H1 (cell line): Measurements from ENCODE around the gene TMTC2. TPM values are rescaled to one million over a fixed set of nuclear protein-coding genes. Genes with fewer than 3 reads are reported as not detected.

Experiments
- CTCF ChIA-PET: fragments of 300-600 bp; sonication (Branson Sonifier 250); formaldehyde crosslinking; loops from one replicate; lab custom pipeline; 2021; ENCODE audit not compliant: partially characterized antibody; lab: Charles Lee
- POLR2A ChIA-PET: fragments of 300-600 bp; sonication (Branson Sonifier 250); formaldehyde crosslinking; loops from one replicate; lab custom pipeline; 2021; ENCODE audit warnings: inconsistent platforms; ENCODE audit not compliant: partially characterized antibody; lab: Charles Lee
- DNase-seq, 2 experiments: peaks; one replicate each; pipeline versions ENCODE4 v3.0.0 to v3.0.0-alpha.2; 2010 to 2022; ENCODE audit warnings: low spot score in 2 of 2, low read depth in 1 of 2, mixed read lengths in 1 of 2
- FAIRE-seq: peaks from 2 replicates; lab custom pipeline; 2011; peaks lifted over from hg19 to GRCh38; lab: Jason Lieb, UNC
- H2AFZ ChIP-seq: 2 replicates; pipeline ENCODE4 v1.8.1; 2012; ENCODE audit warnings: low read length, inconsistent platforms
- H2AK5ac ChIP-seq: 2 replicates; pipeline ENCODE4 v1.6.1; 2013; ENCODE audit warnings: low read depth, low read length
- H2BK120ac ChIP-seq: replicated peaks from 2 replicates; pipeline ENCODE3; 2013; ENCODE audit warnings: low read depth, low read length, inconsistent platforms
- H2BK12ac ChIP-seq: 2 replicates; pipeline ENCODE4 v1.6.1; 2013; ENCODE audit warnings: low read depth, low read length
- H2BK15ac ChIP-seq: 2 replicates; pipeline ENCODE4 v1.6.1; 2013; ENCODE audit warnings: low read length
- H2BK20ac ChIP-seq: 2 replicates; pipeline ENCODE4 v1.6.1; 2013; ENCODE audit warnings: low read length
- H2BK5ac ChIP-seq: 2 replicates; pipeline ENCODE4 v1.6.1; 2013; ENCODE audit warnings: low read depth, low read length
- H3K14ac ChIP-seq: 2 replicates; pipeline ENCODE4 v1.6.1; 2013; ENCODE audit warnings: inconsistent platforms; ENCODE audit not compliant: insufficient read length
- H3K18ac ChIP-seq: 2 replicates; pipeline ENCODE4 v1.6.1; 2013; ENCODE audit warnings: low read length; ENCODE audit errors: extremely low read depth
- H3K23ac ChIP-seq: 2 replicates; pipeline ENCODE4 v1.6.1; 2013; ENCODE audit warnings: inconsistent platforms; ENCODE audit not compliant: insufficient read length
- H3K23me2 ChIP-seq: 2 replicates; pipeline ENCODE4 v1.6.1; 2013; ENCODE audit warnings: low read depth, low read length
- H3K27ac ChIP-seq: 2 replicates; pipeline ENCODE4 v1.6.1; 2011; ENCODE audit warnings: low read depth, low read length, inconsistent platforms
- H3K27me3 ChIP-seq, 4 experiments: replicated peaks in 1 of 4; 1 replicate in 1 of 4; 2 replicates in 3 of 4; pipeline versions ENCODE4 v1.6.1 to v1.8.1; 2011 to 2013; ENCODE audit warnings: low read length in 3 of 4, mild to moderate bottlenecking in 3 of 4, inconsistent platforms in 2 of 4, mixed read lengths in 2 of 4, moderate library complexity in 1 of 4; ENCODE audit not compliant: control insufficient read depth in 3 of 4, insufficient read depth in 3 of 4; ENCODE audit errors: extremely low read depth in 1 of 4
- H3K36me3 ChIP-seq, 4 experiments: 2 replicates each; pipeline versions ENCODE4 v1.6.1 to v1.8.1; 2011 to 2013; ENCODE audit warnings: mild to moderate bottlenecking in 4 of 4, low read length in 3 of 4, moderate library complexity in 2 of 4, control low read depth in 1 of 4, inconsistent platforms in 1 of 4; ENCODE audit not compliant: insufficient read depth in 4 of 4, control insufficient read depth in 2 of 4
- H3K4ac ChIP-seq: replicated peaks from 2 replicates; pipeline ENCODE3; 2013; ENCODE audit warnings: low read length, low read depth, mixed read lengths, inconsistent platforms; ENCODE audit not compliant: insufficient read length
- H3K4me1 ChIP-seq, 4 experiments: replicated peaks in 1 of 4; 1 replicate in 1 of 4; 2 replicates in 3 of 4; pipeline versions ENCODE4 v1.6.1 to v1.8.1; 2011 to 2013; ENCODE audit warnings: low read length in 3 of 4, inconsistent platforms in 2 of 4, mixed read lengths in 1 of 4; ENCODE audit not compliant: insufficient read depth in 4 of 4, control insufficient read depth in 3 of 4
- H3K4me2 ChIP-seq, 2 experiments: 2 replicates each; pipeline versions ENCODE4 v1.6.1 to v1.8.1; 2011 to 2013; ENCODE audit warnings: low read depth in 2 of 2, low read length in 2 of 2, control low read depth in 1 of 2, inconsistent platforms in 1 of 2, mild to moderate bottlenecking in 1 of 2; ENCODE audit not compliant: insufficient read depth in 1 of 2
- H3K4me3 ChIP-seq, 4 experiments: fragments of 200-600, 300-600 bp in 1 of 4; sonication (generic), shearing (Covaris generic), sonication (Bioruptor Twin) in 1 of 4; 2 replicates each; pipeline versions ENCODE4 v1.5.1 to v1.8.1; 2011 to 2016; ENCODE audit warnings: low read length in 4 of 4, low read depth in 3 of 4, control low read depth in 2 of 4, inconsistent platforms in 2 of 4, mild to moderate bottlenecking in 2 of 4, mixed read lengths in 1 of 4, moderate library complexity in 1 of 4; ENCODE audit not compliant: insufficient read depth in 2 of 4; ENCODE audit errors: extremely low read depth in 1 of 4
- H3K56ac ChIP-seq: replicated peaks from 2 replicates; pipeline ENCODE3; 2013; ENCODE audit warnings: low read depth, mild to moderate bottlenecking, mixed read lengths, low read length, inconsistent platforms; ENCODE audit not compliant: insufficient read length
- H3K79me1 ChIP-seq: 2 replicates; pipeline ENCODE4 v1.6.1; 2013; ENCODE audit warnings: low read depth, low read length, control low read depth
- H3K79me2 ChIP-seq, 2 experiments: 2 replicates each; pipeline versions ENCODE4 v1.6.1 to v1.8.1; 2012 to 2013; ENCODE audit warnings: low read length in 2 of 2, mild to moderate bottlenecking in 2 of 2, inconsistent platforms in 1 of 2; ENCODE audit not compliant: insufficient read depth in 2 of 2, control insufficient read depth in 1 of 2
- H3K9ac ChIP-seq, 4 experiments: replicated peaks in 1 of 4; 1 replicate in 1 of 4; 2 replicates in 3 of 4; pipeline versions ENCODE4 v1.6.1 to v1.8.1; 2011 to 2013; ENCODE audit warnings: low read depth in 3 of 4, low read length in 3 of 4, control low read depth in 2 of 4, mild to moderate bottlenecking in 2 of 4, moderate library complexity in 2 of 4, inconsistent platforms in 1 of 4; ENCODE audit errors: extremely low read depth in 1 of 4
- H3K9me3 ChIP-seq, 2 experiments: 2 replicates each; pipeline versions ENCODE4 v1.6.1 to v1.8.1; 2012 to 2013; ENCODE audit warnings: mild to moderate bottlenecking in 2 of 2, moderate library complexity in 2 of 2, control low read depth in 1 of 2, inconsistent platforms in 1 of 2, low read depth in 1 of 2, low read length in 1 of 2, mixed read lengths in 1 of 2; ENCODE audit not compliant: insufficient read depth in 2 of 2
- H4K20me1 ChIP-seq, 2 experiments: replicated peaks in 1 of 2; 2 replicates each; pipeline versions ENCODE3 to v1.8.1; 2011 to 2013; ENCODE audit warnings: inconsistent platforms in 2 of 2, low read length in 2 of 2, mild to moderate bottlenecking in 1 of 2; ENCODE audit not compliant: insufficient read depth in 2 of 2, control insufficient read depth in 1 of 2
- H4K5ac ChIP-seq: 2 replicates; pipeline ENCODE4 v1.6.1; 2013; ENCODE audit warnings: low read length, low read depth, mixed read lengths, inconsistent platforms; ENCODE audit not compliant: insufficient read length
- H4K8ac ChIP-seq: 2 replicates; pipeline ENCODE4 v1.8.0; 2013; ENCODE audit warnings: mild to moderate bottlenecking, moderate library complexity, low read length, inconsistent platforms; ENCODE audit not compliant: insufficient read depth; ENCODE audit errors: extremely low read depth
- H4K91ac ChIP-seq: replicated peaks from 2 replicates; pipeline ENCODE3; 2013; ENCODE audit warnings: low read length, mixed read lengths, inconsistent platforms; ENCODE audit not compliant: insufficient read length
- BACH1 ChIP-seq: IDR thresholded peaks from 2 replicates; pipeline ENCODE4 v1.6.1; 2012; ENCODE audit warnings: low read length, improper control_type of control experiment
- BCL11A ChIP-seq, 2 experiments: IDR thresholded peaks; one replicate each; pipeline ENCODE4 v1.6.1; 2011; ENCODE audit warnings: low read depth in 2 of 2, low read length in 2 of 2, mild to moderate bottlenecking in 2 of 2
- MAFK ChIP-seq: IDR thresholded peaks from 2 replicates; pipeline ENCODE4 v1.6.1; 2012; ENCODE audit warnings: low read depth, mild to moderate bottlenecking, improper control_type of control experiment, low read length
- POLR2AphosphoS5 ChIP-seq: IDR thresholded peaks from 2 replicates; pipeline ENCODE4 v1.6.1; 2011; ENCODE audit warnings: low read depth, low read length
- RXRA ChIP-seq: IDR thresholded peaks from 2 replicates; pipeline ENCODE4 v1.6.1; 2011; ENCODE audit warnings: low read depth, mild to moderate bottlenecking, low read length, moderate library complexity; ENCODE audit not compliant: insufficient read depth
- SP1 ChIP-seq: IDR thresholded peaks from 2 replicates; pipeline ENCODE4 v1.6.1; 2011; ENCODE audit warnings: low read depth, low read length
- SRF ChIP-seq: IDR thresholded peaks from 2 replicates; pipeline ENCODE4 v1.6.1; 2011; ENCODE audit warnings: mild to moderate bottlenecking, low read depth, low read length, moderate library complexity
- TBP ChIP-seq: IDR thresholded peaks from 2 replicates; pipeline ENCODE4 v1.6.1; 2011; ENCODE audit warnings: low read depth, low read length, improper control_type of control experiment
- ZNF274 ChIP-seq: IDR thresholded peaks from 2 replicates; pipeline ENCODE4 v1.7.0; 2012; ENCODE audit warnings: low read length, borderline replicate concordance; ENCODE audit errors: extremely low read depth
- WGBS, 2 experiments: shearing (Covaris generic) in 1 of 2; methylation state at CpG; one replicate each; pipeline versions ENCODE4 v1.1.6 to v1.1.7; 2013 to 2015; ENCODE audit warnings: low lambda C conversion rate in 2 of 2, mixed read lengths in 2 of 2, inconsistent platforms in 1 of 2, low coverage in 1 of 2, missing lambda C conversion rate in 1 of 2; ENCODE audit not compliant: insufficient replicate concordance in 2 of 2, insufficient coverage in 1 of 2, insufficient read length in 1 of 2; ENCODE audit errors: extremely low coverage in 1 of 2, missing lambda C conversion rate in 1 of 2; 5-methylcytosine and 5-hydroxymethylcytosine counted together
- polyA plus RNA-seq, 7 experiments: library from polyadenylated mRNA; depleted of rRNA in 3 of 7; stranded (reverse) in 5 of 7; unstranded in 2 of 7; fragments of >200 nt in 5 of 7; fragments of 200-250 nt in 2 of 7; gene quantifications; 1 replicate in 5 of 7; 2 replicates in 1 of 7; 4 replicates in 1 of 7; pipeline versions ENCODE4 v1.2.1 to v1.2.3, GENCODE V29; 2011 to 2013; ENCODE audit warnings: missing spikeins in 2 of 7, mixed read lengths in 2 of 7
- total RNA-seq: library from RNA; stranded (reverse); fragmentation: NEBNext Ultra II Directional; extraction: Animal tissue kit (Norgen Biotek cat#: 25700); gene quantifications from 2 replicates; pipeline ENCODE4 v1.2.1, GENCODE V29; 2021
- TF ChIP-seq, protein P1 (sequence below): IDR thresholded peaks from 2 replicates; pipeline ENCODE4 v1.6.1; 2011; ENCODE audit warnings: low read length, improper control_type of control experiment

The TMTC2 gene
- total and polyA plus RNA-seq, 2 of the 8 experiments (the other 6 are each of a cell fraction or from before 2014, with no cell fraction given), result 2.3 to 3.9 TPM

DNA sequence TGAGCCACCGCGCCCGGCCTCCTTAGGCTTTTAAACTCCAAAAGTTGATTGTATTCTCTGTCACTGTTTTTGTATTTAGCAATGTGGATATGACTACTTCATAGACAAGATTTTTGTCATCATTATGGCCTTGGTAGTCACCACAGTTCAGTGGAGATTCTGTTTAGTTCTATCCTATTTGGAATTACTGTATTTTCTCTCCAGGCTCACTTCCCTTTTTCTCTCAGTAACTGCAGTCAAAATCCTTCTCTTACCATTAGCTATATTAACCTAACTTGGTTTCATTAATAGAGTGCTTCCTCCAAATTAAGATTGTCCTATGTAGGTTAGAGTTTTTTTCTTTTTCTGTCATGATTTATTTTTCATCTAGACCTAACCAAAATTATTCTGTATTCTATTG lies 283.9 kb downstream of the TMTC2 start:
- DNase-seq (no peak), FAIRE-seq (no peak)
- no peak overlapping the region for H4K8ac ChIP-seq
- TF ChIP-seq ZNF274 (no peak), RXRA (no peak), BCL11A (IDR thresholded peaks at IDR 0.05; ENCODE audit: low read depth in 2 of 2, low read length in 2 of 2) (no peak), POLR2AphosphoS5 (no peak), MAFK (no peak), SRF (no peak), TBP (no peak), SP1 (no peak), BACH1 (no peak)
- TF ChIP-seq, protein P1, sequence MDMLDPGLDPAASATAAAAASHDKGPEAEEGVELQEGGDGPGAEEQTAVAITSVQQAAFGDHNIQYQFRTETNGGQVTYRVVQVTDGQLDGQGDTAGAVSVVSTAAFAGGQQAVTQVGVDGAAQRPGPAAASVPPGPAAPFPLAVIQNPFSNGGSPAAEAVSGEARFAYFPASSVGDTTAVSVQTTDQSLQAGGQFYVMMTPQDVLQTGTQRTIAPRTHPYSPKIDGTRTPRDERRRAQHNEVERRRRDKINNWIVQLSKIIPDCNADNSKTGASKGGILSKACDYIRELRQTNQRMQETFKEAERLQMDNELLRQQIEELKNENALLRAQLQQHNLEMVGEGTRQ, result no peak
- no peak overlapping the region for H2AK5ac ChIP-seq
- no peaks in the 10 kb centered on the region for H3K79me1 ChIP-seq
- no peak overlapping the region for H2BK5ac ChIP-seq
- no peak overlapping the region for H2AFZ ChIP-seq
- no peak overlapping the region for H4K91ac ChIP-seq
- H3K4me1 ChIP-seq, result no peaks in the 10 kb centered on the region
- H4K5ac ChIP-seq, result no peak overlapping the region
- H3K27ac ChIP-seq, result no peak overlapping the region
- no peaks in the 10 kb centered on the region for H3K23me2 ChIP-seq
- no peak overlapping the region for H2BK15ac ChIP-seq
- CTCF ChIA-PET, result no interaction called here
- no peak overlapping the region for H3K4me2 ChIP-seq
- no peak overlapping the region for H3K4me3 ChIP-seq
- no peak overlapping the region for H3K18ac ChIP-seq
- H2BK20ac ChIP-seq, result no peak overlapping the region
- H3K9ac ChIP-seq, result no peak overlapping the region
- POLR2A ChIA-PET, result no interaction called here
- no peaks in the 10 kb centered on the region for H3K27me3 ChIP-seq
- H3K56ac ChIP-seq, result no peak overlapping the region
- H3K14ac ChIP-seq, result no peak overlapping the region
- H4K20me1 ChIP-seq, result no peaks in the 10 kb centered on the region
- no peak overlapping the region for H3K23ac ChIP-seq
- no peaks in the 10 kb centered on the region for H3K9me3 ChIP-seq
- no peaks in the 10 kb centered on the region for H3K79me2 ChIP-seq
- WGBS, 2 experiments, result 100% methylated on average over 3 of the region's 3 CpGs; no CpG with 5 or more reads in 1 of the 2 experiments
- H2BK120ac ChIP-seq, result no peak overlapping the region
- no peak overlapping the region for H2BK12ac ChIP-seq
- H3K4ac ChIP-seq, result no peak overlapping the region
- H3K36me3 ChIP-seq, result no peaks in the 10 kb centered on the region
